Thoracic aorta (tissue), 2 donors: Measurements from ENCODE around the gene NPIPB8. TPM values are rescaled to one million over a fixed set of nuclear protein-coding genes. Genes with fewer than 3 reads are reported as not detected.
"Not testable (repeated sequence)": the region's sequence is repeated elsewhere in the genome, so short reads cannot be mapped to it uniquely, and the experiment has no call there.

Source experiments
- ATAC-seq: fragments of 150-250 bp; one replicate; pipeline ENCODE4 v1.8.0; 2017; ENCODE audit warnings: low read depth; ENCODE audit not compliant: insufficient number of reproducible peaks, low FRiP score
- DNase-seq: peaks from one replicate; pipeline ENCODE4 v3.0.0-alpha.2; 2020; ENCODE audit warnings: low spot score
- H3K27ac ChIP-seq, 2 donors: fragments of 200-600 bp; sonication (generic); 1 replicate in 1 of 2; 2 replicates in 1 of 2; pipeline ENCODE4 v1.5.1; 2016; ENCODE audit warnings: mild to moderate bottlenecking in 2 of 2, moderate library complexity in 2 of 2
- H3K27me3 ChIP-seq: fragments of 200-600 bp; sonication (generic); replicated peaks from 2 replicates; pipeline ENCODE4 v1.6.0; 2016; ENCODE audit warnings: mild to moderate bottlenecking; ENCODE audit not compliant: insufficient read depth
- H3K36me3 ChIP-seq: fragments of 200-600 bp; sonication (generic); one replicate; pipeline ENCODE4 v1.5.1; 2016
- H3K4me1 ChIP-seq, 2 donors: fragments of 200-600 bp; sonication (generic); 1 replicate in 1 of 2; 2 replicates in 1 of 2; pipeline versions ENCODE4 v1.5.1 to v1.6.0; 2016; ENCODE audit warnings: low read depth in 2 of 2, mild to moderate bottlenecking in 1 of 2; ENCODE audit not compliant: control insufficient read depth in 1 of 2
- H3K4me3 ChIP-seq: fragments of 200-600 bp; sonication (generic); 2 replicates; pipeline ENCODE4 v1.5.1; 2016; ENCODE audit warnings: mild to moderate bottlenecking
- H3K9me3 ChIP-seq: fragments of 200-600 bp; sonication (generic); 2 replicates; pipeline ENCODE4 v1.5.1; 2016
- total RNA-seq, 2 donors: library from RNA; depleted of rRNA; stranded (reverse); fragments of >200 nt; gene quantifications; one replicate each; pipeline versions ENCODE4 v1.1.0 to v1.2.3, GENCODE V29; 2016
- TF ChIP-seq, protein P1 (sequence below): fragments of 200-600 bp; sonication (generic); IDR thresholded peaks from one replicate; pipeline ENCODE4 v1.5.1; 2019; ENCODE audit warnings: antibody characterized with exemption

The NPIPB8 gene
- total RNA-seq, 2 donors from 2014 or later: not detected

DNA sequence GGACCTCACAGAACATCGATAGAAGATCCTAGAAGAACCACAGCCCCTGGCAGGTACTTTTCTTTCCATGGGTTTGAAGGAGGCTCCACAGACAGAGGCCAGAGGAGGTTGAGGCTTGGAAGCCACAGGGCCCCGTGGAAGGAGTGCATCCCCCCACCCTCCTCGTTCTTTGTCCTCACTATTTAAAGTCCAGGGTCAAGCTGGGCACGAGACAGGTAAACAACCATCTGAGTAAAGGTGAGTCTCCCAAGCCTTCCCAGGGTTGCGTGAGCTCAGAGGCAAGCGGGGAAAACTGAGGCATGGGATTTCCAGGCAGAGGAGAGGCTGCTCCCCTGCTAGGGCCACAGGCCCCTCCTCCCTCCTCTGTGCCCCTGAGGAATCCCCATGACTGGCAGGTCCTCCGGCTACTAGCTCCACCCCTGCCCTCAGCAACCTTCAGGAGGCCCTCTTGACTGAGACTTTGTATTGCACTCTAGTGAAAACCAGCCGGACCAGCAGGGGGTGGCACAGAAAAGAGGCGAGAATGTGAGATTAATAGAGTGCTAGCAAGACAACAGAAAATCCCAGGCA is 40.1 kb upstream of the NPIPB8 start:
- TF ChIP-seq, protein P1, sequence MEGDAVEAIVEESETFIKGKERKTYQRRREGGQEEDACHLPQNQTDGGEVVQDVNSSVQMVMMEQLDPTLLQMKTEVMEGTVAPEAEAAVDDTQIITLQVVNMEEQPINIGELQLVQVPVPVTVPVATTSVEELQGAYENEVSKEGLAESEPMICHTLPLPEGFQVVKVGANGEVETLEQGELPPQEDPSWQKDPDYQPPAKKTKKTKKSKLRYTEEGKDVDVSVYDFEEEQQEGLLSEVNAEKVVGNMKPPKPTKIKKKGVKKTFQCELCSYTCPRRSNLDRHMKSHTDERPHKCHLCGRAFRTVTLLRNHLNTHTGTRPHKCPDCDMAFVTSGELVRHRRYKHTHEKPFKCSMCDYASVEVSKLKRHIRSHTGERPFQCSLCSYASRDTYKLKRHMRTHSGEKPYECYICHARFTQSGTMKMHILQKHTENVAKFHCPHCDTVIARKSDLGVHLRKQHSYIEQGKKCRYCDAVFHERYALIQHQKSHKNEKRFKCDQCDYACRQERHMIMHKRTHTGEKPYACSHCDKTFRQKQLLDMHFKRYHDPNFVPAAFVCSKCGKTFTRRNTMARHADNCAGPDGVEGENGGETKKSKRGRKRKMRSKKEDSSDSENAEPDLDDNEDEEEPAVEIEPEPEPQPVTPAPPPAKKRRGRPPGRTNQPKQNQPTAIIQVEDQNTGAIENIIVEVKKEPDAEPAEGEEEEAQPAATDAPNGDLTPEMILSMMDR: no peak
- DNase-seq: no peak
- ATAC-seq: no peak
- H3K27ac ChIP-seq: no peak overlapping the region
- no peaks in the 10 kb centered on the region for H3K9me3 ChIP-seq
- no peaks in the 10 kb centered on the region for H3K36me3 ChIP-seq
- no peak overlapping the region for H3K4me3 ChIP-seq
- H3K4me1 ChIP-seq: no peaks in the 10 kb centered on the region
- H3K27me3 ChIP-seq: no peaks in the 10 kb centered on the region

DNA sequence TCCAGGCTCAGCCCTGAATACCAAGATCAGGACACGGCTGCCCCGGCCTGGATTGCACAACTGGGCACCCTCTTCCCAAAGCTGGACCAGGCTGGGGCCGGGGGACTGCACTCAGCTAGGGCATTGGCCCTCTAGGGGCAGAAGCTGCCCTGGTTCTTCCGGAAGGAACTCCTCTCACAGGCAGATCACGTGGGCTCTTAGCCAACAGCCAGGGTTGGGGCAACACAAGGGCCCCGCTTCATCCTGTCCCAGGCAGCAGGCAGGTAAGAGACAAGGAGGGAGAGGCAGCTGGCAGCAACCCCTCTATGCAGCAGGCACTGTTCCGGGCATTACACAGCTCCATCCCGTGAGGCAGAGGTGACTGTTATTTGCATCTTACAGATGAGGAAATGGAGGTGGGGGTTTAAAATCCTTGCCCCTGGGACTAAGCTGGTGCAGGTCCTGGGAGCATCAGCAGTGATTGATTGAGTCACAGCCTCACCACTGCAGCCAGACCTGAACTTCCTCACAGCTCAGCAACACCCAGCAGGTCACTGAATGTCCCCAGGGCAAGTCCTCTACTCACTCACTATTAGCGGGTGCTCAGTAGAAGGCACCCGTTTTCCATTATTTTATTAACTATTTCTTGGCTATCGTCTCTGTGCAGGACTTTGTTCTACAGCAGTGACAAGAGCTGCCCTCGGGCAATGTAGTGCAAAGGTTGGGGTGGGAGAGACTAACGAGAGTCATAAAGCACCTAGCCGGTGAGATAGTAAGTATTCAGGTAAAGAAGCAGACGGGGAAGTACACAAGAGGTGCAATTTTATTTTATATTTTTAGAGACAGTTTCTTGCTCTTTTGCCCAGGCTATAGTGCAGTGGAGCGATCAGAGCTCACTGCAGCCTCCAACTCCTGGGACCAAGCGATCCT is 38.2 kb upstream of the NPIPB8 start:
- H3K4me1 ChIP-seq, DNase-seq, H3K27ac ChIP-seq, H3K27me3 ChIP-seq, H3K36me3 ChIP-seq, H3K9me3 ChIP-seq, ATAC-seq, H3K4me3 ChIP-seq: not testable (repeated sequence)

DNA sequence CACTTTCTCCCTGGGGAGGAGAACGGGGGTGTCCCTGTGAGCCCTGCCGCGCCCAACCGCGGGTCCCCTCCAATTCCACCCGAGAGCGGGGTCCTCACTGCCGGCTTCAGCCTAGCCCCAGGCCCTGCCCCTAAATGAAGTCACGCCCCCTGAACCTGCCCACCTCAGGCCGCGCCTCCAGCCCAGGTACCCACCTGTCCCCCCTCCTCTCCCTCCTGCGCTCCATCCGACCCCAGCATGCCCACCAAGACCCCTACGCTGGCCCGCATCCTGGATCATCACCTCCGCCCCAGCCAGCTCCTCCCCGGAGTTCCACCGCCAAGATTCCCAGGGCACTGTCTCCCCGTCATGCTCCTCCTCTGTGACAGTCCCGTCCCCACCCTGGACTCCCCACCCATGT is 36.9 kb upstream of the NPIPB8 start:
- not testable (repeated sequence) for H3K4me1 ChIP-seq, DNase-seq, ATAC-seq, H3K9me3 ChIP-seq, H3K36me3 ChIP-seq, H3K27me3 ChIP-seq, H3K4me3 ChIP-seq, H3K27ac ChIP-seq

DNA sequence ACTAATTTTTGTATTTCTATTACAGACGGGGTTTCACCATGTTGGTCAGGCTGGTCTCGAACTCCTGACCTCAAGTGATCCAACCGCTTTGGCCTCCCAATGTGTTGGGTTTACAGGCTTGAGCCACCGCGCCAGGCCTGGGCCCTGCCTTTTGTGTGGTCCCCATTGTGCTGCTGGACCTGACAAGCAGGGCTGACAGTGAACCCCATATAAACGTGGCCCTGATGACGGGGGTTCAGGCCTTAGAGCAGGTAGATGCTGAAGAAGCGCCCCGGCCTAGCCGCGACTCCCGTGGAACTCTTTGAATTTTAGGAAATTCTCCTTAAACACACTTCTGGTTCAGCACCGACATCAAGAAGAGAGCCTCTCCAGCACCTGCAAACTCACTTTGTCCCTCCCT is 36.3 kb upstream of the NPIPB8 start:
- ATAC-seq, H3K27me3 ChIP-seq, H3K27ac ChIP-seq, H3K9me3 ChIP-seq, H3K4me1 ChIP-seq, H3K36me3 ChIP-seq, H3K4me3 ChIP-seq, DNase-seq: not testable (repeated sequence)

DNA sequence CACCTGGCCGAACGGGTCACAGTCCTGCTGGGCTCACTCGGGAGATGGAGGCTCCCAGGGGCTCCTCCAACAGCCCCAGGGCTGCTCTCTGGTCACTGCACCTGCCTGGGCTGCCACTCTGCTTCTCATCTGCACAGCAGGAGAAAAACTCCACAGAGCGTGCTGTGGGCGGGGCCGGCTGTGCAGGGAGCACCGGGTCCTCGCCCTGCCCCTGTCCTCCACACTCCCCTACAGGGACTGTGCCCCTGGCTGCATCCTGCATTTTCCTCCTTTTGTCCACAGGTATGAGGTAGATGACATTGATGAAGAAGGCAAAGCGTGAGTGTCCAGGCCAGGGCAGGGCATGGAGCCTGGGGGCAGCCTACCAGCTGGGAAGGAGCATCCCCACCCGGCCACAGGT is 35.8 kb upstream of the NPIPB8 start:
- not testable (repeated sequence) for ATAC-seq, H3K4me3 ChIP-seq, H3K36me3 ChIP-seq, H3K27me3 ChIP-seq, H3K4me1 ChIP-seq, H3K27ac ChIP-seq, DNase-seq, H3K9me3 ChIP-seq

DNA sequence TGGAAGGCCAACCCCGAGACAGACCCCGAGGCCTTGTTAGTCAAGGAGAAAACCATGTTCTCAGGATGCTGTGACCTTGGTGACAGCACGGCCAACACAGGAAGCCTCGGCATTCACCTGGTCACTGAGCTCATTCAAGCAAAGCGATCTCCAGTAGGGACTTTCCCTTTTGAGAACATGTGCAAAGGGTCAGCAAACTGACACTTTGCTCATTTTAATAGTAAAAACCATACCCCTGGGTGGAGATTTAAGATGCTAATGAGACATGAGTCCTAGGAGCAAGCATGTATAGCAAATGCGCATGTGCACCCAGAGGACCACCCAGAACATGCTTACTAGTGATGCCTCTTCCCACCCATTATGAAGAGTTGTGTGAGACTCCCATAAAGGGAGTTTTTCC is 35.3 kb upstream of the NPIPB8 start:
- DNase-seq (no peak), ATAC-seq (no peak)

More for the DNA sequence above, 35.3 kb upstream of the NPIPB8 start:
- Histone ChIP-seq H3K27me3 (no peaks in the 10 kb centered on the region), H3K4me1 (no peaks in the 10 kb centered on the region), H3K9me3 (no peaks in the 10 kb centered on the region), H3K36me3 (no peaks in the 10 kb centered on the region), H3K27ac (no peak overlapping the region), H3K4me3 (no peak overlapping the region)
- TF ChIP-seq, protein P1: no peak
